Neuronal stem cell (in vitro differentiated cells): ENCODE data around the gene C1QTNF12.
A peak's percentile ranks its signal among the peaks of the same experiment; 100 is the strongest.

Source experiments
- DNase-seq: peaks from one replicate; pipeline ENCODE4 v3.0.0-alpha.2; 2013; ENCODE audit warnings: low spot score
- H2AFZ ChIP-seq: one replicate; pipeline ENCODE4 v1.6.1; 2013; ENCODE audit warnings: mild to moderate bottlenecking, low read length, inconsistent platforms
- H2AK5ac ChIP-seq: 2 replicates; pipeline ENCODE4 v1.6.1; 2013; ENCODE audit warnings: low read depth, mild to moderate bottlenecking, inconsistent platforms, low read length, moderate library complexity, mixed read lengths
- H2BK120ac ChIP-seq: 2 replicates; pipeline ENCODE4 v1.6.1; 2013; ENCODE audit warnings: low read depth, mild to moderate bottlenecking, inconsistent platforms, low read length, moderate library complexity, mixed read lengths
- H2BK12ac ChIP-seq: one replicate; pipeline ENCODE4 v1.6.1; 2013; ENCODE audit warnings: low read length, inconsistent platforms
- H2BK15ac ChIP-seq: 2 replicates; pipeline ENCODE4 v1.6.1; 2013; ENCODE audit warnings: mild to moderate bottlenecking, low read length, inconsistent platforms, mixed read lengths
- H2BK5ac ChIP-seq: one replicate; pipeline ENCODE4 v1.6.1; 2013; ENCODE audit warnings: inconsistent platforms, mild to moderate bottlenecking, low read length, moderate library complexity
- H3K14ac ChIP-seq: one replicate; pipeline ENCODE4 v1.6.1; 2013; ENCODE audit warnings: low read length, inconsistent platforms
- H3K18ac ChIP-seq: 2 replicates; pipeline ENCODE4 v1.6.1; 2013; ENCODE audit warnings: low read length, inconsistent platforms
- H3K23ac ChIP-seq: 2 replicates; pipeline ENCODE4 v1.6.1; 2013; ENCODE audit warnings: low read depth, mild to moderate bottlenecking, mixed read lengths, low read length, inconsistent platforms; ENCODE audit not compliant: poor library complexity
- H3K27ac ChIP-seq: replicated peaks from 3 replicates; pipeline ENCODE4 v1.5.1; 2013; ENCODE audit warnings: low read length, inconsistent platforms
- H3K27me3 ChIP-seq, 3 experiments: 2 replicates each; pipeline ENCODE4 v1.6.1; 2013; ENCODE audit warnings: low read length in 3 of 3, mild to moderate bottlenecking in 2 of 3, inconsistent platforms in 1 of 3, low read depth in 1 of 3, mixed read lengths in 1 of 3, moderate library complexity in 1 of 3; ENCODE audit not compliant: control insufficient read depth in 3 of 3, insufficient read depth in 3 of 3
- H3K36me3 ChIP-seq, 2 donors: replicated peaks in 1 of 2; 2 replicates each; pipeline ENCODE4 v1.6.1; 2013; ENCODE audit warnings: low read length in 2 of 2; ENCODE audit not compliant: control insufficient read depth in 2 of 2, insufficient read depth in 2 of 2
- H3K4ac ChIP-seq: 2 replicates; pipeline ENCODE4 v1.6.1; 2013; ENCODE audit warnings: inconsistent platforms, mild to moderate bottlenecking, low read length, moderate library complexity
- H3K4me1 ChIP-seq, 2 donors: 1 replicate in 1 of 2; 2 replicates in 1 of 2; pipeline ENCODE4 v1.6.1; 2013; ENCODE audit warnings: low read length in 2 of 2, low read depth in 1 of 2; ENCODE audit not compliant: control insufficient read depth in 2 of 2, insufficient read depth in 1 of 2
- H3K4me2 ChIP-seq: one replicate; pipeline ENCODE4 v1.6.1; 2013; ENCODE audit warnings: mild to moderate bottlenecking, low read length, inconsistent platforms; ENCODE audit not compliant: insufficient read depth, poor library complexity, severe bottlenecking
- H3K4me3 ChIP-seq, 2 donors: 2 replicates each; pipeline ENCODE4 v1.5.1; 2013; ENCODE audit warnings: low read length in 2 of 2, mild to moderate bottlenecking in 2 of 2, inconsistent platforms in 1 of 2, moderate library complexity in 1 of 2
- H3K79me1 ChIP-seq: one replicate; pipeline ENCODE4 v1.6.1; 2013; ENCODE audit warnings: low read depth, mild to moderate bottlenecking, inconsistent platforms, low read length, moderate library complexity
- H3K9ac ChIP-seq: one replicate; pipeline ENCODE4 v1.6.1; 2013; ENCODE audit warnings: mild to moderate bottlenecking, low read depth, low read length, inconsistent platforms; ENCODE audit not compliant: poor library complexity
- H3K9me3 ChIP-seq, 2 donors: replicated peaks in 1 of 2; 2 replicates each; pipeline versions ENCODE3 to v1.6.1; 2013; ENCODE audit warnings: low read length in 2 of 2, mild to moderate bottlenecking in 2 of 2, inconsistent platforms in 1 of 2, low read depth in 1 of 2, mixed read lengths in 1 of 2, moderate library complexity in 1 of 2; ENCODE audit not compliant: control insufficient read depth in 2 of 2, insufficient read depth in 1 of 2
- H4K8ac ChIP-seq: one replicate; pipeline ENCODE4 v1.6.1; 2013; ENCODE audit warnings: low read depth, mild to moderate bottlenecking, inconsistent platforms, low read length, moderate library complexity
- H4K91ac ChIP-seq: one replicate; pipeline ENCODE4 v1.6.1; 2013; ENCODE audit warnings: low read length, low read depth, mild to moderate bottlenecking, inconsistent platforms; ENCODE audit not compliant: poor library complexity
- WGBS, 2 donors: extraction: QIAGEN DNeasy Blood & Tissue Kit; methylation state at CpG; one replicate each; pipeline ENCODE4 v1.1.7; 2013; ENCODE audit warnings: missing lambda C conversion rate in 2 of 2, mixed read lengths in 1 of 2; ENCODE audit not compliant: insufficient read length in 2 of 2, insufficient replicate concordance in 1 of 2; ENCODE audit errors: extremely low coverage in 2 of 2; 5-methylcytosine and 5-hydroxymethylcytosine counted together

The C1QTNF12 gene

GRCh38 chr1:1216770-1217620 lies 29.5 kb downstream of the C1QTNF12 start:
- Histone ChIP-seq H3K4me2 (peak overlapping the region; percentile 11), H2BK120ac (no peak overlapping the region), H3K9me3 (no peaks in the 10 kb centered on the region), H3K36me3 (peaks cover 10 to 49% of the 10 kb centered on the region in 2 donors), H3K9ac (peak overlapping the region; percentile 44), H3K4ac (no peak overlapping the region), H3K4me1 (no peaks in the 10 kb centered on the region), H3K23ac (no peak overlapping the region), H3K4me3 (no peak overlapping the region), H2BK15ac (no peak overlapping the region), H2AK5ac (no peak overlapping the region), H4K8ac (no peak overlapping the region), H3K14ac (no peak overlapping the region), H4K91ac (no peak overlapping the region), H3K18ac (no peak overlapping the region), H2BK12ac (no peak overlapping the region), H2AFZ (no peak overlapping the region), H3K27ac (no peak overlapping the region), H3K27me3 (no peaks in the 10 kb centered on the region), H3K79me1 (no peaks in the 10 kb centered on the region), H2BK5ac (no peak overlapping the region)
- WGBS, 2 donors, result no CpG with 5 or more reads among the region's 74 CpGs
- DNase-seq, result no peak

- peak overlapping the region; percentile 44 for H3K9ac ChIP-seq
These were observed 30.5 kb downstream of the C1QTNF12 start for GRCh38 chr1:1215881-1216605.

GRCh38 chr1:1215080-1215676 lies 31.3 kb downstream of the C1QTNF12 start:
- Histone ChIP-seq H4K8ac (no peak overlapping the region), H3K36me3 (peaks cover 9 to 32% of the 10 kb centered on the region in 2 donors), H3K9ac (no peak overlapping the region), H2AFZ (no peak overlapping the region), H3K27me3 (peaks cover 0 to 2% (median 0%) of the 10 kb centered on the region in 3 experiments), H3K14ac (no peak overlapping the region), H2BK15ac (no peak overlapping the region), H3K4ac (no peak overlapping the region), H3K79me1 (peaks cover 1% of the 10 kb centered on the region), H3K4me2 (no peak overlapping the region), H2BK120ac (no peak overlapping the region), H3K18ac (no peak overlapping the region), H3K27ac (no peak overlapping the region), H3K9me3 (no peaks in the 10 kb centered on the region), H3K4me1 (no peaks in the 10 kb centered on the region), H4K91ac (no peak overlapping the region), H2BK5ac (peak overlapping the region; percentile 48), H3K4me3 (no peak overlapping the region), H2AK5ac (no peak overlapping the region), H2BK12ac (no peak overlapping the region), H3K23ac (peak overlapping the region; percentile 67)
- no peak for DNase-seq
- WGBS, 2 donors, result no CpG with 5 or more reads among the region's 11 CpGs

More at GRCh38 chr1:1215881-1216605, 30.5 kb downstream of the C1QTNF12 start:
- no peak overlapping the region for H2BK12ac ChIP-seq
- H3K4me2 ChIP-seq, result peak overlapping the region; percentile 11
- H3K23ac ChIP-seq, result peak overlapping the region; percentile 23
- no peak overlapping the region for H4K91ac ChIP-seq
- no peak overlapping the region for H3K4ac ChIP-seq
- peak overlapping the region; percentile 56 for H3K14ac ChIP-seq
- H2AFZ ChIP-seq, result no peak overlapping the region
- no peak overlapping the region for H2BK15ac ChIP-seq
- H2BK120ac ChIP-seq, result no peak overlapping the region
- no peaks in the 10 kb centered on the region for H3K27me3 ChIP-seq
- H3K79me1 ChIP-seq, result peaks cover 1% of the 10 kb centered on the region
- no peak overlapping the region for H3K27ac ChIP-seq
- peak overlapping the region; percentile 48 for H2BK5ac ChIP-seq
- H3K4me1 ChIP-seq, result no peaks in the 10 kb centered on the region
- H4K8ac ChIP-seq, result peak overlapping the region; percentile 3
- no peak overlapping the region for H3K4me3 ChIP-seq
- H3K9me3 ChIP-seq, result no peaks in the 10 kb centered on the region
- peaks cover 9 to 39% of the 10 kb centered on the region in 2 donors for H3K36me3 ChIP-seq
- no peak overlapping the region for H3K18ac ChIP-seq
- DNase-seq, result no peak
- WGBS, 2 donors, result no CpG with 5 or more reads among the region's 21 CpGs
- no peak overlapping the region for H2AK5ac ChIP-seq
